Cardiac muscle cell (in vitro differentiated cells and primary cell): ENCODE results near the gene SEH1L. TPM values are rescaled to one million over a fixed set of nuclear protein-coding genes. Genes with fewer than 3 reads are reported as not detected.
"Not testable (repeated sequence)": the region's sequence is repeated elsewhere in the genome, so short reads cannot be mapped to it uniquely, and the experiment has no call there.

Experiments used
- DNase-seq, 2 donors: peaks; one replicate each; pipeline versions ENCODE4 v3.0.0 to v3.0.0-alpha.2; 2010 to 2017; ENCODE audit warnings: low read depth in 1 of 2, low spot score in 1 of 2
- H3K27ac ChIP-seq: fragments of 200-600 bp; sonication (generic); 2 replicates; pipeline ENCODE4 v1.5.1; 2016
- H3K27me3 ChIP-seq: fragments of 200-600 bp; sonication (generic); 2 replicates; pipeline ENCODE4 v1.6.0; 2016; ENCODE audit warnings: control low read depth
- H3K36me3 ChIP-seq: fragments of 200-600 bp; sonication (generic); 2 replicates; pipeline ENCODE4 v1.5.1; 2016; ENCODE audit warnings: control low read depth
- H3K4me1 ChIP-seq: fragments of 200-600 bp; sonication (generic); 2 replicates; pipeline ENCODE4 v1.8.1; 2017; ENCODE audit warnings: low read depth, mild to moderate bottlenecking, mixed run types
- H3K4me3 ChIP-seq: fragments of 200-600 bp; sonication (generic); 2 replicates; pipeline ENCODE4 v1.5.1; 2016; ENCODE audit warnings: mild to moderate bottlenecking
- H3K9me3 ChIP-seq: fragments of 200-600 bp; sonication (generic); 2 replicates; pipeline ENCODE4 v1.5.1; 2017; ENCODE audit warnings: low read depth, mild to moderate bottlenecking, control low read depth
- CTCF ChIP-seq: IDR thresholded peaks from 2 replicates; pipeline ENCODE4 v1.5.1; 2012; ENCODE audit warnings: low read depth, mild to moderate bottlenecking, low read length
- polyA plus RNA-seq: library from polyadenylated mRNA; unstranded; fragments of >200 nt; fragmentation: Nextera tagmentation; extraction: Ambion mirVana; gene quantifications from 2 replicates; pipeline ENCODE4 v1.2.1, GENCODE V29; 2016
- total RNA-seq: library from RNA; depleted of rRNA; stranded (reverse); fragments of >200 nt; gene quantifications from 2 replicates; pipeline ENCODE4 v1.2.3, GENCODE V29; 2016

Gene SEH1L
- total and polyA plus RNA-seq, 2 experiments from 2014 or later = 20.9 to 30.0 TPM

GRCh38 chr18:12996661-12997292, 49.0 kb downstream of the SEH1L start:
- no peak for DNase-seq
- no peak for TF ChIP-seq CTCF

GRCh38 chr18:12997330-12997729, 49.5 kb downstream of the SEH1L start:
- H3K36me3 ChIP-seq, H3K27me3 ChIP-seq, H3K9me3 ChIP-seq, H3K4me1 ChIP-seq, H3K4me3 ChIP-seq, DNase-seq: not testable (repeated sequence)
- peak overlapping the region; percentile 35 for H3K27ac ChIP-seq

More at GRCh38 chr18:12996661-12997292, 49.0 kb downstream of the SEH1L start:
- Histone ChIP-seq H3K36me3 (peaks cover 4% of the 10 kb centered on the region), H3K27me3 (no peaks in the 10 kb centered on the region), H3K4me1 (peaks cover 8% of the 10 kb centered on the region), H3K9me3 (no peaks in the 10 kb centered on the region), H3K27ac (peak overlapping the region; percentile 35), H3K4me3 (no peak overlapping the region)

GRCh38 chr18:12998332-12999060, 50.7 kb downstream of the SEH1L start:
- no peaks in the 10 kb centered on the region for H3K9me3 ChIP-seq
- no peak for DNase-seq
- TF ChIP-seq CTCF = no peak
- peaks cover 3% of the 10 kb centered on the region for H3K4me1 ChIP-seq
- peaks cover 10% of the 10 kb centered on the region for H3K36me3 ChIP-seq
- H3K4me3 ChIP-seq = no peak overlapping the region
- H3K27ac ChIP-seq = no peak overlapping the region
- no peaks in the 10 kb centered on the region for H3K27me3 ChIP-seq

GRCh38 chr18:13003466-13003896, 55.7 kb downstream of the SEH1L start:
- DNase-seq = peak; percentile 48 to 87
- Histone ChIP-seq H3K36me3 (peaks cover 12% of the 10 kb centered on the region), H3K9me3 (no peaks in the 10 kb centered on the region), H3K4me3 (no peak overlapping the region), H3K27me3 (no peaks in the 10 kb centered on the region), H3K27ac (no peak overlapping the region), H3K4me1 (no peaks in the 10 kb centered on the region)
- peak; percentile 65 for TF ChIP-seq CTCF

GRCh38 chr18:13004396-13004795, 56.6 kb downstream of the SEH1L start:
- no peak overlapping the region for H3K4me3 ChIP-seq
- no peaks in the 10 kb centered on the region for H3K4me1 ChIP-seq
- no peak for DNase-seq
- TF ChIP-seq CTCF = no peak
- H3K27me3 ChIP-seq = no peaks in the 10 kb centered on the region
- no peak overlapping the region for H3K27ac ChIP-seq
- H3K36me3 ChIP-seq = peaks cover 17% of the 10 kb centered on the region
- H3K9me3 ChIP-seq = no peaks in the 10 kb centered on the region

GRCh38 chr18:13005289-13005688, 57.5 kb downstream of the SEH1L start:
- Histone ChIP-seq H3K9me3 (no peaks in the 10 kb centered on the region), H3K4me1 (no peaks in the 10 kb centered on the region), H3K36me3 (peaks cover 24% of the 10 kb centered on the region), H3K27ac (no peak overlapping the region), H3K4me3 (no peak overlapping the region), H3K27me3 (no peaks in the 10 kb centered on the region)
- DNase-seq = no peak
- TF ChIP-seq CTCF = no peak
